Adrenal gland (tissue), 12 donors: Measurements from ENCODE around the gene IRX3. TPM values are rescaled to one million over a fixed set of nuclear protein-coding genes. Genes with fewer than 3 reads are reported as not detected.

Source experiments
- DNase-seq, 7 donors: peaks; one replicate each; pipeline ENCODE4 v3.0.0-alpha.2; 2019 to 2020
- H3K27ac ChIP-seq, 5 donors: fragments of 200-600 bp; sonication (generic) in 4 of 5; 1 replicate in 3 of 5; 2 replicates in 2 of 5; pipeline versions ENCODE4 v1.5.1 to v1.8.0; 2016 to 2020; ENCODE audit warnings: mild to moderate bottlenecking in 1 of 5
- H3K27me3 ChIP-seq: fragments of 200-600 bp; 2 replicates; pipeline ENCODE4 v1.8.0; 2021
- H3K36me3 ChIP-seq, 2 donors: fragments of 200-600 bp; replicated peaks in 1 of 2; 1 replicate in 1 of 2; 2 replicates in 1 of 2; pipeline versions ENCODE4 v1.5.1 to v1.8.0; 2018 to 2022
- H3K4me1 ChIP-seq, 2 donors: fragments of 200-600 bp; replicated peaks in 1 of 2; 1 replicate in 1 of 2; 2 replicates in 1 of 2; pipeline versions ENCODE4 v1.5.1 to v1.8.0; 2018 to 2021
- H3K4me3 ChIP-seq, 4 donors: fragments of 200-600 bp; sonication (generic) in 3 of 4; one replicate each; pipeline ENCODE4 v1.5.1; 2016 to 2018
- H3K9me3 ChIP-seq, 3 donors: fragments of 200-600 bp; sonication (generic) in 1 of 3; replicated peaks in 1 of 3; 1 replicate in 2 of 3; 2 replicates in 1 of 3; pipeline versions ENCODE4 v1.5.1 to v1.8.0; 2016 to 2021
- CTCF ChIP-seq, 6 experiments: fragments of 450-650 bp in 4 of 6; fragments of 200-600 bp in 2 of 6; sonication (generic) in 1 of 6; IDR thresholded peaks; 1 replicate in 5 of 6; 2 replicates in 1 of 6; pipeline versions ENCODE4 v1.5.1 to v1.8.0; 2016 to 2021; ENCODE audit warnings: antibody characterized with exemption in 6 of 6, mild to moderate bottlenecking in 2 of 6, moderate library complexity in 1 of 6
- POLR2A ChIP-seq, 2 donors: fragments of 450-650 bp; IDR thresholded peaks; one replicate each; pipeline ENCODE4 v1.6.1; 2017; ENCODE audit warnings: antibody characterized with exemption in 2 of 2, mild to moderate bottlenecking in 2 of 2, moderate library complexity in 1 of 2
- WGBS, 4 donors: extraction: QIAGEN DNeasy Blood & Tissue Kit in 2 of 4; methylation state at CpG; one replicate each; pipeline versions ENCODE4 v1.1.5 to v1.1.7; 2013 to 2017; 5-methylcytosine and 5-hydroxymethylcytosine counted together
- intact Hi-C, 2 donors: fragments of 100-400 bp; cut with DNase I; formaldehyde crosslinking; loops; one replicate each; pipeline versions ENCODE4 v1.14.1 to v1.15.0; 2022 to 2023
- polyA plus RNA-seq, 3 donors: library from polyadenylated mRNA; stranded (reverse); fragments of 200-250 nt in 2 of 3; fragments of 350-450 nt in 1 of 3; fragmentation: Illumina TruSeq in 1 of 3; extraction: RNeasy Lipid Tissue Mini Kit (QIAGEN cat#74804) in 1 of 3; gene quantifications; one replicate each; pipeline ENCODE4 v1.2.3, GENCODE V29; 2013 to 2014
- total RNA-seq, 9 donors: library from RNA; depleted of rRNA in 4 of 9; stranded (reverse); fragments of >200 nt in 4 of 9; fragments of 120-200 nt in 1 of 9; fragmentation: NEBNext Ultra II Directional in 1 of 9; extraction: Animal tissue kit (Norgen Biotek cat#: 25700) in 1 of 9; gene quantifications; one replicate each; pipeline versions ENCODE4 v1.1.0 to v1.2.4, GENCODE V29; 2013 to 2023
- donor health status: healthy with polysubstance abuse.
- donor health status: Bipolar disorder and iron deficiency.
- donor health status: DM: yes; HTN: yes; CAD: no.
- donor health status: DM: no; HTN: no; CAD: no.
- donor health status: DM: no; HTN: no; CAD: no.
- donor health status: DM: yes; HTN: yes; CAD: no.

Gene IRX3
- total and polyA plus RNA-seq, 12 donors, result 1.4 to 18.6 (median 9.4) TPM

GRCh38 chr16:54316095-54316889 lies 29.7 kb upstream of the IRX3 start:
- Histone ChIP-seq H3K27ac (no peak overlapping the region), H3K4me1 (no peaks in the 10 kb centered on the region), H3K9me3 (no peaks in the 10 kb centered on the region), H3K27me3 (no peaks in the 10 kb centered on the region), H3K36me3 (no peaks in the 10 kb centered on the region), H3K4me3 (no peak overlapping the region)
- TF ChIP-seq CTCF (IDR thresholded peaks at IDR 0.05) (no peak), POLR2A (IDR thresholded peaks at IDR 0.05) (no peak)
- intact Hi-C loops, result no loop called here
- WGBS, 4 donors, result 72 to 88% (median 82%) methylated on average over 5 to 8 of the region's 8 CpGs
- no peak for DNase-seq

- intact Hi-C loops, result no loop called here
- WGBS, 4 donors, result 71 to 78% (median 72%) methylated on average over 4 of the region's 4 CpGs
- no peaks in the 10 kb centered on the region for H3K9me3 ChIP-seq
- no peak for TF ChIP-seq POLR2A (IDR thresholded peaks at IDR 0.05)
- no peak for TF ChIP-seq CTCF (IDR thresholded peaks at IDR 0.05)
- DNase-seq, result no peak
- no peaks in the 10 kb centered on the region for H3K36me3 ChIP-seq
- H3K27ac ChIP-seq, result no peak overlapping the region
- no peaks in the 10 kb centered on the region for H3K4me1 ChIP-seq
- no peak overlapping the region for H3K4me3 ChIP-seq
- no peaks in the 10 kb centered on the region for H3K27me3 ChIP-seq
Observed at GRCh38 chr16:54313789-54314188, 27.2 kb upstream of the IRX3 start.

- Histone ChIP-seq H3K9me3 (no peaks in the 10 kb centered on the region), H3K4me3 (no peak overlapping the region), H3K4me1 (no peaks in the 10 kb centered on the region), H3K27me3 (no peaks in the 10 kb centered on the region), H3K27ac (no peak overlapping the region), H3K36me3 (no peaks in the 10 kb centered on the region)
- TF ChIP-seq CTCF (IDR thresholded peaks at IDR 0.05) (no peak), POLR2A (IDR thresholded peaks at IDR 0.05) (no peak)
- intact Hi-C loops, result no loop called here
- no peak for DNase-seq
- WGBS, 4 donors, result 95 to 100% (median 99%) methylated on average over 1 to 3 of the region's 3 CpGs
Observed at GRCh38 chr16:54312502-54312991, 26.0 kb upstream of the IRX3 start.

GRCh38 chr16:54309341-54309740 lies 22.8 kb upstream of the IRX3 start:
- 49 to 63% (median 58%) methylated on average over 5 of the region's 5 CpGs for WGBS, 4 donors
- Histone ChIP-seq H3K27ac (no peak overlapping the region), H3K4me1 (no peaks in the 10 kb centered on the region), H3K27me3 (peaks cover 6% of the 10 kb centered on the region), H3K9me3 (no peaks in the 10 kb centered on the region), H3K4me3 (no peak overlapping the region), H3K36me3 (no peaks in the 10 kb centered on the region)
- intact Hi-C loops, result no loop called here
- no peak for DNase-seq
- TF ChIP-seq CTCF (IDR thresholded peaks at IDR 0.05) (no peak), POLR2A (IDR thresholded peaks at IDR 0.05) (no peak)
